WTC11 (cell line): ENCODE results near the gene NAV3.

Experiments
- ATF1 ChIP-seq: sonication (generic); formaldehyde crosslinking; IDR thresholded peaks from 2 replicates; pipeline ENCODE4 v1.8.1; 2023; ENCODE audit warnings: mild to moderate bottlenecking, moderate library complexity, missing genetic modification reagents
- MXD4 ChIP-seq: fragments of 250-450 bp; sonication (Bioruptor Pico); IDR thresholded peaks from 2 replicates; pipeline ENCODE4 v1.8.0; 2021; ENCODE audit warnings: mild to moderate bottlenecking, moderate library complexity, borderline replicate concordance
- NFYB ChIP-seq: sonication (generic); formaldehyde crosslinking; conservative IDR thresholded peaks from 2 replicates; pipeline ENCODE4 v1.8.0; 2022; ENCODE audit warnings: low read depth, missing genetic modification reagents
- TF ChIP-seq, protein P1 (sequence below): fragments of 200-600 bp; IDR thresholded peaks from 2 replicates; pipeline ENCODE4 v1.8.0; 2022; ENCODE audit warnings: antibody characterized with exemption
- TF ChIP-seq, protein P2 (sequence below): sonication (generic); formaldehyde crosslinking; IDR thresholded peaks from 2 replicates; pipeline ENCODE4 v1.8.0; 2022; ENCODE audit warnings: mild to moderate bottlenecking, missing genetic modification reagents

DNA sequence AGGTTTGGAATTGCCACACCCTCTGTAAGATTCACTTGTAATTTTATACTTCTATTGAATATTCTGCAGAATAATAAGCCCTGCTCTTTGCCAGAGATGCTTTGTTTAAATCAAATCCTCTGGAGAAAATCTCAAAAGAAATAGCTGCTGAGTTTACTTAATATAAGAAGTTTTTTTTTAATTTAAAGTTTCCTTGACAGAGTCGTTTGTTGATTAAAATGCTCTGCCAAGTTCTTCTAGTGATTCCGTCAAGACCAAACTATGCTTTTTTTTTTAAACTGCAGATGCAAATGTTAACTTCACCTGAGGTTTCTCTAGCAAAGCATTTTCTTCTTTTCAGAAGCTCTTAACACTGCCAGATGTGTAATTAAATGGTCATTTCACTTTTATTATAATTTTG is 13.4 kb upstream of the NAV3 start:
- TF ChIP-seq, protein P1, sequence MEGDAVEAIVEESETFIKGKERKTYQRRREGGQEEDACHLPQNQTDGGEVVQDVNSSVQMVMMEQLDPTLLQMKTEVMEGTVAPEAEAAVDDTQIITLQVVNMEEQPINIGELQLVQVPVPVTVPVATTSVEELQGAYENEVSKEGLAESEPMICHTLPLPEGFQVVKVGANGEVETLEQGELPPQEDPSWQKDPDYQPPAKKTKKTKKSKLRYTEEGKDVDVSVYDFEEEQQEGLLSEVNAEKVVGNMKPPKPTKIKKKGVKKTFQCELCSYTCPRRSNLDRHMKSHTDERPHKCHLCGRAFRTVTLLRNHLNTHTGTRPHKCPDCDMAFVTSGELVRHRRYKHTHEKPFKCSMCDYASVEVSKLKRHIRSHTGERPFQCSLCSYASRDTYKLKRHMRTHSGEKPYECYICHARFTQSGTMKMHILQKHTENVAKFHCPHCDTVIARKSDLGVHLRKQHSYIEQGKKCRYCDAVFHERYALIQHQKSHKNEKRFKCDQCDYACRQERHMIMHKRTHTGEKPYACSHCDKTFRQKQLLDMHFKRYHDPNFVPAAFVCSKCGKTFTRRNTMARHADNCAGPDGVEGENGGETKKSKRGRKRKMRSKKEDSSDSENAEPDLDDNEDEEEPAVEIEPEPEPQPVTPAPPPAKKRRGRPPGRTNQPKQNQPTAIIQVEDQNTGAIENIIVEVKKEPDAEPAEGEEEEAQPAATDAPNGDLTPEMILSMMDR = no peak
- no peak for TF ChIP-seq MXD4 (CRISPR knock-in tag)
- TF ChIP-seq, protein P2, sequence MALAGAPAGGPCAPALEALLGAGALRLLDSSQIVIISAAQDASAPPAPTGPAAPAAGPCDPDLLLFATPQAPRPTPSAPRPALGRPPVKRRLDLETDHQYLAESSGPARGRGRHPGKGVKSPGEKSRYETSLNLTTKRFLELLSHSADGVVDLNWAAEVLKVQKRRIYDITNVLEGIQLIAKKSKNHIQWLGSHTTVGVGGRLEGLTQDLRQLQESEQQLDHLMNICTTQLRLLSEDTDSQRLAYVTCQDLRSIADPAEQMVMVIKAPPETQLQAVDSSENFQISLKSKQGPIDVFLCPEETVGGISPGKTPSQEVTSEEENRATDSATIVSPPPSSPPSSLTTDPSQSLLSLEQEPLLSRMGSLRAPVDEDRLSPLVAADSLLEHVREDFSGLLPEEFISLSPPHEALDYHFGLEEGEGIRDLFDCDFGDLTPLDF = no peak
- no peak for TF ChIP-seq ATF1 (CRISPR knock-in tag)
- TF ChIP-seq NFYB (CRISPR knock-in tag) = no peak
